ENCODE data around the gene APOO. TPM values are rescaled to one million over a fixed set of nuclear protein-coding genes. Genes with fewer than 3 reads are reported as not detected.
A peak's percentile ranks its signal among the peaks of the same experiment; 100 is the strongest.

The APOO gene
- total and polyA plus RNA-seq, 2 of the 13 experiments (the other 11 are each of a cell fraction or from before 2014, with no cell fraction given), result 9.7 to 22.1 TPM

- TF ChIP-seq ATF7 (IDR thresholded peaks at IDR 0.05), result no peak
- no peak for TF ChIP-seq ATF7 (CRISPR knock-in tag; IDR thresholded peaks at IDR 0.05)
- no peak for TF ChIP-seq ZNF468 (CRISPR knock-in tag; IDR thresholded peaks at IDR 0.05)
- TF ChIP-seq CEBPB (IDR thresholded peaks at IDR 0.05; ENCODE audit: borderline replicate concordance, low read depth, low read length), result peak; percentile 73
- TF ChIP-seq DNMT3B (CRISPR knock-in tag; conservative IDR thresholded peaks at IDR 0.05), result no peak
- no peak for TF ChIP-seq SNRNP70 (IDR thresholded peaks at IDR 0.05; ENCODE audit: low read depth, low read length)
- no peak for TF ChIP-seq BHLHE40 (IDR thresholded peaks at IDR 0.05; ENCODE audit: low read length)
- TF ChIP-seq DMAP1 (CRISPR knock-in tag; IDR thresholded peaks at IDR 0.05), result 0 out of 2 replicates have a peak, but pooled peaks have one; percentile 30
- TF ChIP-seq FOXK2 (IDR thresholded peaks at IDR 0.05), result no peak
- no peak for TF ChIP-seq ZNF841 (CRISPR knock-in tag; IDR thresholded peaks at IDR 0.05; ENCODE audit: borderline replicate concordance)
- no peak for TF ChIP-seq ZFP91 (CRISPR knock-in tag; IDR thresholded peaks at IDR 0.05; ENCODE audit: borderline replicate concordance)
- peak; percentile 95 for TF ChIP-seq MIXL1 (CRISPR knock-in tag; IDR thresholded peaks at IDR 0.05)
- no peak for TF ChIP-seq KDM5B (CRISPR knock-in tag; IDR thresholded peaks at IDR 0.05; ENCODE audit: borderline replicate concordance)
- no peak for TF ChIP-seq XBP1 (CRISPR knock-in tag; IDR thresholded peaks at IDR 0.05)
- no peak for TF ChIP-seq ZNF235 (CRISPR knock-in tag; IDR thresholded peaks at IDR 0.05; ENCODE audit: borderline replicate concordance)
- TF ChIP-seq NFIC (IDR thresholded peaks at IDR 0.05; ENCODE audit: low read length), result peak; percentile 79; the same call in 1 of the 2 replicates
- no peak for TF ChIP-seq KDM5A (IDR thresholded peaks at IDR 0.05; ENCODE audit: borderline replicate concordance, low read length)
- TF ChIP-seq SMARCE1 (IDR thresholded peaks at IDR 0.05; ENCODE audit: borderline replicate concordance), result no peak
- peak; percentile 36; the same call in 1 of the 2 replicates for TF ChIP-seq PATZ1 (CRISPR knock-in tag; IDR thresholded peaks at IDR 0.05)
- no peak for TF ChIP-seq KDM1A (CRISPR knock-in tag; IDR thresholded peaks at IDR 0.05)
- TF ChIP-seq HDAC2 (CRISPR knock-in tag; IDR thresholded peaks at IDR 0.05), result no peak
- peak; percentile 45; the same call in 1 of the 2 replicates for TF ChIP-seq ELF1 (CRISPR knock-in tag; IDR thresholded peaks at IDR 0.05)
- no peak for TF ChIP-seq USF2 (IDR thresholded peaks at IDR 0.05; ENCODE audit: low read depth, low read length)
- no peak for TF ChIP-seq USF2 (CRISPR knock-in tag; IDR thresholded peaks at IDR 0.05; ENCODE audit: borderline replicate concordance)
- no peak for TF ChIP-seq SATB2 (CRISPR knock-in tag; IDR thresholded peaks at IDR 0.05)
- no peak for TF ChIP-seq PCBP2 (optimal IDR thresholded peaks at IDR 0.05; ENCODE audit: low read depth, low read length, poor library complexity, severe bottlenecking)
- TF ChIP-seq ZNF383 (CRISPR knock-in tag; IDR thresholded peaks at IDR 0.05; ENCODE audit: borderline replicate concordance), result no peak
These were observed 65.8 kb downstream of the APOO start (continued) for GRCh38 chrX:23841847-23842522.
